HCEC 1CT (cell line): ENCODE results near the gene WDR82.
A peak's percentile ranks its signal among the peaks of the same experiment; 100 is the strongest.

ENCODE experiments used
- DNase-seq: peaks from one replicate; pipeline ENCODE4 v3.0.0-alpha.2; 2017

WDR82 gene

GRCh38 chr3:52253314-52254304 is 24.8 kb downstream of the WDR82 start:
- no peak for DNase-seq

- no peak for DNase-seq
These were observed 28.3 kb downstream of the WDR82 start for GRCh38 chr3:52250122-52250521.

- DNase-seq = no peak
These were observed 28.8 kb downstream of the WDR82 start for GRCh38 chr3:52249683-52250082.

GRCh38 chr3:52248816-52249547 is 29.5 kb downstream of the WDR82 start:
- DNase-seq = no peak

DNA sequence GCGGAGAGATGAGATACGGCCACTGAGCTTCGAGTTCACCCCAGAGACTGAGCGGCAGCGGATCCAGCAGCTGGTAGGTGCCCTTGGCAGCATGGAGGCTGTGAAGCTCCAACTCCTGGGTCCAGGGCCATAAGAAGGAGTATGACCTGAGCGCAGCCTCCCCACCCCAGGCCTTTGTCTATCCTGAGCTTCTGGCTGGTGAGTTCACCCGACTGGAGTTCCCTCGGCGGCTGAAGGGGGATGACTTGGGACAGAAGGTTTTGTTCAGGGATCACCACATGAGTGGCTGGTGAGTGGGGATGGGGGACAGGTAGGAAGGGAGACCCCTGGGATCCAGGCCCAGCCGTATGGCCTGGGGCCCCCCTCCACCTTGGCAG is 30.3 kb downstream of the WDR82 start:
- DNase-seq = no peak

DNA sequence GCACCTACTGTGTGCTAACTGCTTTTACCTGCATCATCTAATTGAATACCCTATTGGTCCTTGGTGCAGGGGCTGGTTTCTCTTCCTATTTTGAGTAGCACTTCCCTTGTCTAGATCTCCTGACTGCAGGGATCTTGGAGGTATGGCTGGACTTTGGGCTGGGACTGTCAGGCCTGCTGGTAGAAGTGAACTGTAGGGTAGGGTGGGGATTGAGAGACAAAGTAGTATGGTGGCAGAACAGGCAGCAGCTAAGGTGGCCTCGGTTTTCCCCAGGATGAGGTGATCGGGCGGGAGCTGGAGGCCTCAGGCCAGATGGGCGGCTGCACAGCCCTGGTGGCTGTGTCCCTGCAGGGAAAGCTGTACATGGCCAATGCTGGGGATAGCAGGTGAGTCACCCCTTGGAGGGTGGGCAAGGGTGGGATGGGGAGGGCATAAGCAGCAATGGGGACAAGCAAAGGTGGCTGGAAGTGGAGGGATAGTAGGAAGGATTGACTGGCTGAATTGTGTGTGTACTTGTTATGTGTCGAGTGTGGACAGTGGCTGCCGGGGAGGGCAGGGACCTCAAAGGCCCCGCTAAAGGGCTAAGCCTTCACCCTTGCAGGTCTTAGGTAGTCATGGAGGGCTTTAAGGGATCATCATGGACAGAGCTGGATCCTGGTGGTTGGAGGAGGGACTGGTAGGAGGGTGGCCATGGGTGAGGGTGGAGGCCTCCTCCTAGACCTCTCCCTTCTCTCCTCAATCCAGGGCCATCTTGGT is 30.9 kb downstream of the WDR82 start:
- no peak for DNase-seq

DNA sequence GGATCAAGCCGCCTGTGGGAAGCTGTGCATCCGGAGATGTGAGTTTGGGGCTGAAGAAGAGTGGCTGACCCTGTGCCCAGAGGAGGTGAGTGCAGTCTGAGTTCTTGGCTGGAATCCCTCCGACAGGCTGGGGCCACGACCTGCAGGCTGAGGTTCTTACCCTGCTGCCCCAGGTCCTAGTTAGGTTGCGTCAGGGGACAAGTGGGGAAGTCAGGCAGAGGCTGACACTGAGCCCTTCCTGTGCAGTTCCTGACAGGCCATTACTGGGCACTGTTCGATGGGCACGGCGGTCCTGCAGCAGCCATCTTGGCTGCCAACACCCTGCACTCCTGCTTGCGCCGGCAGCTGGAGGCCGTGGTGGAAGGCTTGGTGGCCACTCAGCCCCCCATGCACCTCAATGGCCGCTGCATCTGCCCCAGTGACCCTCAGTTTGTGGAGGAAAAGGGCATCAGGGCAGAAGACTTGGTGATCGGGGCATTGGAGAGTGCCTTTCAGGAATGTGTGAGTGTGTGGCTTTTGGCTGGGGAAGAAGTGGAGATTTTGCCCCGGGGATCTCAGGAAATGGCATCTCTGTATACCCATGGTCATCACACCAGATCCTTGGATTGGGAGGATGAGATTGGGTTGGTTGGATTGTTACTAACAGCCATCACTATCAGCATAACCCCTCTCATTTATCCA is 31.6 kb downstream of the WDR82 start:
- no peak for DNase-seq

DNA sequence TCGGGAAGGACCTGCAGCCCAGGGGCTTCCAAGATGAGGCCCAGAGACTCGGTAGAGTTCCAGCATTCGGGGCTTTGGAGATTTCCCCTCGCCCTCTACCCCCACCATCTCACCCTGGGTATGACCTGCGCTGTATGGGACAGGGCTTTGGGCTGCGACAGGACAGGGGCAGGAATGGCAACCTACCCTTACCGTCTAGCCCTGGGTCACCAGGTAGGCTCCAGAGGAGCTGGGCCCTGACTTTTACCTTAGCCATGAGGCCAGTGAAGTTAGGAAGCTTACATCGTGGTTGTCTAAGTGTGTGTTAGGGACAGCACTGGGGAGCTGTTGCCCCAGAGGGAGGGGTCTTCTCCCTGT is 32.2 kb downstream of the WDR82 start:
- no peak for DNase-seq

GRCh38 chr3:52245322-52246263 is 32.9 kb downstream of the WDR82 start, which contains the start of gene PPM1M:
Gene PPM1M (plus strand): TSS chr3:52245759. CDS start chr3:52245825, 66 bp downstream.
- DNase-seq = peak; percentile 26

DNA sequence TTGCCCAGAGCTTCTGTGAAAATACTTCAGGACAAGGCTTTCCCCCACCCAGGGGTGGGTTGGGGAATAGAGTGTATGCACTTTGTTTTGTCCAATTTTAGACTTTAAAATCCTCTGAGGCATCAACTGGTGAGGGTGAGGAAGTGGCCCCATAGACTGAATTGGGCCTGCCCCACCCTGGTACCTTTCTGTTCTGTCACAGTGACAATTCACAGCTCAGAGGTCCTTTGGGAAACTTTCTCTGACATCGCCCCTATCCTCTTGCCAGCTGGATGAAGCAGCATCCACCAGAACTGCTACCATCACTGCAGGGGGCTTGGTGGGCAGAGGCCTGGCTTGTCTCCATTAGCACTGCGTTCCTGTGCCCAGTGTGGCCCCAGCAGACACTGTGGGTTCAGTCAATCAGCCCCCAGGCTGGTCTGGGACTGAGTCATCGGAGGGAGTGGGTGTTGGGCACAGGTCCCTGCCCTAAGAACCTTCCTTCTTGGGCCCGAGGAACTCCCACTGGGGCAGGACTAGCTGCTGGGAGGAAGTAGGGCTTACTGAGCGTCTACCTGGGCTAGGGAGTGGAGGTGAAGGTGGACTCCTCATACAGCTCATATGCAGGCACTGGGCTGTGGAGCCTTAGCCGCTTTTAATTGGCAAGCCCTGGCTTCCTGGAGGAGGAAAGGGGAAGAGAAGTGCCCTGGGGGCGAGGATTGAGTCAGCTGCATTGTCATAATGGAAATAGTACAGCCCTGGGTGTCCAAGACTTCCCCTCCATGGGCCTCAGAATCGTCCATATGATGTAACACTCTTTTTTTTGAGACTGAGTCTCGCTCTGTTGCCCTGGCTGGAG is 34.4 kb downstream of the WDR82 start:
- peak; percentile 21 for DNase-seq

DNA sequence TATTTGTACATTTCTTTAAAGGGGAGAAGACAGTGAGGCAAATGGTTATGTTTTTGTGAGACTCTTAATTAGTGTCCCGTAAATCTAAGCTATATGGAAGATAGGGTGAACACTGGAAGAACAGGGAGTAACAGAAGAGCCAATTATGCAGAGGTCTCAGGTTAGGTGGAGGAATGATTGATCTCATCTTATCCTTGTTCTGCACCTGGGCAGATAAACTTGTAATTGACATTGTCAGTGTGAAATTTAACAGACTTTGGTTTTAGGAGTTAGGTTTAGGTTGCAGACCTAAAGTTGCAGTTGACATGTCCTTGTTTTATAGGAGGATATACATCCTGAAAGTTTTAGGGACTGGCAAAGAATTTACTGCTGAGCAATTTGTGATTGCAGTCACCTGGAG is 36.4 kb downstream of the WDR82 start:
- no peak for DNase-seq

DNA sequence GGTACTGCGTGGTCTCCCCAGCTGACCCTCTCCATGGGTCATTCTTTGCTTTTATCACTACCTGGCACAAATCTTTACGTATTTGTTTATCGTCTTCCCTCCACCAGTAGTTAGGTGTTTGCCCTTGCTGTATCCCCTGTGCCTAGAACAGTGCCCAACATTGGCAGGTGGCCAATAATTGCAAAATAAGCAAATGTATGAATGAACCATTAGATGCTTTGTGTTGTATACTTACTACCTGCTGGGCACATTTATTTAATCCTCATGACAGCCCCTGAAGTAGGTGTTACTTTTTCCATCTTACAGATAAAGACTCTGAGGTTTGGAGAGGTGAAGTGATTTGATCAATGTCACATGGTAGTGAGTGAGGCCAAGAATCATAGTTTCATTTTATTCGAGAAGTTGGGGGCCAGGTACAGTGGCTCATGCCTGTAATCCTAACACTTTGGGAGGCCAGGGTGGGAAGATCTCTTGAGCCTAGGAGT is 37.5 kb downstream of the WDR82 start:
- DNase-seq = no peak

GRCh38 chr3:52240059-52240885 is 38.2 kb downstream of the WDR82 start:
- peak; percentile 92 for DNase-seq

GRCh38 chr3:52238761-52239701 is 39.4 kb downstream of the WDR82 start, which contains the start of gene TWF2:
Gene TWF2 (minus strand): TSS chr3:52239158. CDS start chr3:52239016, 142 bp downstream.
- peak; percentile 71 for DNase-seq

GRCh38 chr3:52238193-52238760 is 40.2 kb downstream of the WDR82 start:
- peak; percentile 20 for DNase-seq

GRCh38 chr3:52237657-52238172 is 40.7 kb downstream of the WDR82 start:
- DNase-seq = peak; percentile 88

DNA sequence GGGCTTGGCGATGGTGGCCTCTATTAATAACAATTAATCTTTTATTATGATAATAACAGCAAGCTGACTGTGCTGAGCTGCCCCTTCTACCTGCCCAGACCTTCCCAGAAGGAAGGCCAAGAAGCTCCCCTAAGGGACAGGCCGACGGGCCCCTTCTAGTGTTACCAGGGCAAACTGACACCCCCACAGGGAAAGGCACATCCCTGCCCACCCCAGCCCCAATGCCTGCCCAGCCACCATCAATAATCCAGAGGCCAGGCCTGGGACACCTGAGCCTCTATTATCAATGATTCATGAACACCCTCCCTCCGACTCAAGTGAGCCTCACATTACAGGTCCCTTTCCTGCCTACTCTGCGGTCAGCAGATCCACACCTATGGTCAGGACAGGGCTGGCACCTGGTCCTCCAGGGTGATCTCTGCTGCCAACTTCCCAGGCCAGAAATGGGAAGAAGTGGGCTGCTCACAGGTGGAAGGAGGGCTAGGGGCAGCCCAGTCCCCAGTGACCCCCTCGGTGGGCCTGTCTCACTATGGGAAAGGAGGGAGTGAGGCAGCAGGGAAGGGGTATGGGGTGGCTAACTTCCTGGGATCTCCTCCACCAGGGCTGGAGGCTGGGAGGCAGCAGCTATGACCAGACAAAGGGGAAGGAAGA is 41.3 kb downstream of the WDR82 start:
- DNase-seq = no peak
